Left lobe of liver (tissue), 2 donors: Measurements from ENCODE around the gene BACE2. TPM values are rescaled to one million over a fixed set of nuclear protein-coding genes. Genes with fewer than 3 reads are reported as not detected.
"Not testable (repeated sequence)": the region's sequence is repeated elsewhere in the genome, so short reads cannot be mapped to it uniquely, and the experiment has no call there.

Experiments
- ATAC-seq: fragments of 200-7000 bp; cut with Tn5 transposase; one replicate; pipeline ENCODE4 v1.9.1; 2020; ENCODE audit warnings: mild to moderate bottlenecking, moderate library complexity
- DNase-seq: peaks from one replicate; pipeline ENCODE4 v3.0.0-alpha.2; 2020; ENCODE audit warnings: low spot score
- total RNA-seq: library from RNA; stranded (reverse); gene quantifications from one replicate; pipeline ENCODE4 v1.2.1, GENCODE V29; 2021
- donor health status: DM: no; HTN: no; CAD: no; lungs with moderate emphysema.
- donor health status: DM: no; HTN: yes; CAD: no.

BACE2 gene
- total RNA-seq, 1 donor from 2014 or later: 4.1 TPM

DNA sequence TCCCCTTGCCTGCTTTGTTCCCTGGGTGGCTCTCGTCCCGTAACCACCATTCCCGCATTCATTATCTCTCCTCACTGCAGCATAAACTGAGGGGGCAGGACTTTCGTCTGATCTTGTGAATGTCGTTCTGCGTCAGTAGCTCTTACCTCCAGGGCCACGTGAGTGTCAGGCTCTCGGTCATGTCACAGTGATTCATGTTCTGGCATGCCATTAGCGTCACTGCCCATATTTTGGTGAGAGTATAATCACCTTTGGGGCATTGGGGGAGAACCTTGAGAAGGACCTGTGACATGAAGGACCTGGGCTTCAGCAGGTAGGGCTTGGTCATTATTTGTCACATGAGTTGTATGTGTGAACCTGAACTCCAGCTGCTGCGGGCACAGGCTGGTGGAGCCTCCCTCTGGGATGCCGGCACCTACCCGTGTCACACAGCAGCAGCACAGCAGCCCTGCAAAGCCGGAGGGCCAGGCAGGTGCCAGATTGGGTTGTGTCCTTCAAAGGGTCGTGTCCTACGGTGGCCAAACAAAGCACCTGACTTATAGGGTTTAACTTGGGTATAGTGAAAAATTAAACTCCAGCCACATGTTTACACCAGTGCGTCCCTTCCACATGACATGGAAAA is 68.5 kb downstream of the BACE2 start:
- no peak for DNase-seq

DNA sequence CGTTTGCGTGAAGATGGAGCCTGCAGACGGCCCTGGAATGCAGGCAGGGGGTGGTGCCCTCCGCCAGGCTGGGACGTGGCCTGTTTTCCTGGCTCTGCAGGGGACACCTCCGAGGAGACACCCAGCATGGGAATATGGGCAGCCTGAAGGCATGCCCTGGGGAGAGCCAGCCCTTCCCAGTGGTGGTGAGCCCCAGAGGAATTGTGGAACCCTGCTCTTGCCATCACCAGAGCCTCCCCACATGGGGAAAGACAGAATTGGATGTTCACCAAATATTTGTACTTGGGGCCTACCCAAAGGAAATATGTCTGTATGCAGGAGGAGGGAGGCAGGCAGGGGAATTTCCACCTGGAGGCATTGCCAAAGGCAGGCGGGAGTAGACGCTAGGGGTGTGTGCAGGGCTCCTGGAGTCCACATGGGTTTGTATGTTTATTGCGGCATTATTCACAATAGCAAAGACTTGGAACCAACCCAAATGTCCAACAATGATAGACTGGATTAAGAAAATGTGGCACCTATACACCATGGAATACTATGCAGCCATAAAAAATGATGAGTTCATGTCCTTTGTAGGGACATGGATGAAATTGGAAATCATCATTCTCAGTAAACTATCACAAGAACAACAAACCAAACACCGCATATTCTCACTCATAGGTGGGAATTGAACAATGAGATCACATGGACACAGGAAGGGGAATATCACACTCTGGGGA is 70.3 kb downstream of the BACE2 start:
- ATAC-seq, DNase-seq: not testable (repeated sequence)

More for the DNA sequence above, 68.5 kb downstream of the BACE2 start:
- no peak for ATAC-seq

DNA sequence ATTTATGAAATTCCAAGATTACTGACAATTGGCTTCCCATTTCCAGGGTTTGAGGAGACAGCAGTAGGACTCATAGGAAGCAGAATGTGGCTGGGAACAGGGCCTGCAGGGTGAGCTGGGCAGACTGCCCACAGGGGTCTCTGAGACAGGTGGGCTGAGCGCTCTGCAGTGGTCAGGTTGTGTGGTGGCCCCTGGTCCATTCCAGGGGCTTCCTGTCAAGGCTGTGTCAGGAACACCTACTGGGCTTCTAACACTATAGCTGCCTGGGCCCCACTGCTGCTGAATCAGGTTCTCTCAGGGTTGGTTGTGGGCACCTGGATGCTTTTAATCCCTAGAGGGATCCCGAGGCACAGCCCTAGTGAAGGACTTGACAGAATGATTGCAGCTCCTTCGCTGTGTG is 72.1 kb downstream of the BACE2 start:
- ATAC-seq (no peak), DNase-seq (no peak)

DNA sequence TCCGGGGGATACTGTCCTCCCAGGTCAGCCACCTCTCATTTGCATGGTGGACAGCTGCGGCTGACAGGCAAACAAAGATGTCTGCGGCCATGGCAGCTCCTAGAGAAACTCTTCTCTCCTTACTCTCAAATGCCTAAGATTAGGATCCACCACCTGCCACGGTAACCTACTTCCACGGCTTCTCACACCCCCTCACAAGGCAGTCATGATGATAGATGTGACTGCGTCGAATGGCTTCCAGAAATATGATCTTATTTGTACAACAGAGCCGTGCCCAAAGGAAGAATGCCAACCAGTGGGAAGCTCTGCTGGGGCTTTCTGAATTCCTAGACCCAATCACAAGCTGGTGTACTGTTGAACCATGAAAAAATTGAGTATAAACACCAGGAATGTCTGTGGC is 73.4 kb downstream of the BACE2 start:
- ATAC-seq (no peak), DNase-seq (no peak)

DNA sequence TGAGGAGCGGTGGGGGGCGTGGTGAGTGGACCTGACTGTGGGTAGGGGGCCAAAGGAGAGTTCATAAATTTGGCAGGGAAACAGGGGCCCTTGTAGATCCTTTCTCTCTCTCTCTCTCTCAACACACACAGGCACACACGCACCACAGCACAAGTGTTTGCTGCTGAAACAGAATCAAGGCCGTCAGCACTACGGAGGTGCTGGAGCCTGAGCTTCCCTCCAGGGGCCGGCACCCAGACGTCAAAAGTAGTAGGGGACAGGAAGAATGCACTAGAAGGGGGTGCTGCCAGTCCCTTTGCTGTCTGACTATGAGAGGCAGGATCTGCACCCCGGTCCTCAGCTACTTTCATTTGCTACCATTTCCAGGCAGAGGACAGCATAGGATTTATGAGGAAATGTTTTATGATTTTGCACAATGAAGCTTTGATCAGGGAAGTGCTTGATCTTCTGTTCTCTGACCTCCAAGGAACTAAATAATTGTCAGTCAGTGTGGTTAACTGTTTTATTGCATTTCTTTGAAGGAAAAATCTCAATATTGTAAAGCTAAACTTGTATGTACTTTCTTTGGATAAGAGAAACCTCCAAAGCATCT is 74.4 kb downstream of the BACE2 start:
- DNase-seq (no peak), ATAC-seq (no peak)

DNA sequence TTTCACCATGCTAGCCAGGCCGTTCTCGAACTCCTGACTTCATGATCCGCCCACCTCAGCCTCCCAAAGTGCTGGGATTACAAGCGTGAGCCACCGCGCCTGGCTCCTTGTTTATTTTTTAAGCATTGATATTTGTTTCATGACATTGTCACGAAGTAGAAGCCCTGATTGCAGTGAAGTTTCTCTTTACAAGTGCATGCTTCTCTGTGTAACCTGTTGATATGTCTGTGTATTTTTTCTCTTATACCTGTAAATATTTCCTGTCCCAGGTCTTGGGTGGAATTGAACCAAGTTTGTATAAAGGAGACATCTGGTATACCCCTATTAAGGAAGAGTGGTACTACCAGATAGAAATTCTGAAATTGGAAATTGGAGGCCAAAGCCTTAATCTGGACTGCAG is 75.1 kb downstream of the BACE2 start:
- no peak for ATAC-seq
- DNase-seq: no peak

DNA sequence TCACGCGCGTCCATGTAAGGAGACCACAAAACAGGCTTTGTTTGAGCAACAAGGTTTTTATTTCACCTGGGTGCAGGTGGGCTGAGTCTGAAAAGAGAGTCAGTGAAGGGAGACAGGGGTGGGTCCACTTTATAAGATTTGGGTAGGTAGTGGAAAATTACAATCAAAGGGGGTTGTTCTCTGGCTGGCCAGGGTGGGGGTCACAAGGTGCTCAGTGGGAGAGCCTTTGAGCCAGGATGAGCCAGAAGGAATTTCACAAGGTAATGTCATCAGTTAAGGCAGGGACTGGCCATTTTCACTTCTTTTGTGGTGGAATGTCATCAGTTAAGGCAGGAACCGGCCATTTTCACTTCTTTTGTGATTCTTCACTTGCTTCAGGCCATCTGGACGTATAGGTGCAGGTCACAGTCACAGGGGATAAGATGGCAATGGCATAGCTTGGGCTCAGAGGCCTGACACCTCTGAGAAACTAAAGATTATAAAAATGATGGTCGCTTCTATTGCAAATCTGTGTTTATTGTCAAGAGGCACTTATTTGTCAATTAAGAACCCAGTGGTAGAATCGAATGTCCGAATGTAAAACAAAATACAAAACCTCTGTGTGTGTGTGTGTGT is 76.4 kb downstream of the BACE2 start:
- ATAC-seq, DNase-seq: not testable (repeated sequence)

DNA sequence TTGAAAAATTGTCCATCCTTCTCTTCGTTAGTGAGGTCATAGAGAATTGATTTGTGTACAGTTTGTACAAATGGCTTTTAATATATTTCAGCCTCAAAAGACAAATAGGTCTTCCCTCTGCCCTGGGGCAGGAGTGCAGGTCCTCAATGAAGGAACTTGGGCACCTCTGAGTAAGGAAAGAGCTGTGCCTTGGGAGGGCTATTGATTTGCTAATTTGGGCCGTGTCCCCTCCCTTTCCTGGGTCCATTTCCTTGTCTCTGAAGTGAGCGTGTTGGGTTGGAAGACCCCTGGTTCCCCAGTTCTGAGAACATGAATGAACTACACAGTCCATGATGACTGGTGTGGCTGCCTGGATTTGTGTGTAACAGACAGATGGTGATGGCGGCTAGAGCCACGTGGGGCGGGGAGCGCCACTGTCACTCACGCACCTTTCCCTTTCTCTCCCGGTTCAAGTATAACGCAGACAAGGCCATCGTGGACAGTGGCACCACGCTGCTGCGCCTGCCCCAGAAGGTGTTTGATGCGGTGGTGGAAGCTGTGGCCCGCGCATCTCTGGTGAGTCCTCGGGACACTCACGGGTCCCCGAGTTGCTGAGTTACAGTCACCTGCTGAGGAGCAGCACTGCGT is 77.7 kb downstream of the BACE2 start:
- DNase-seq (no peak), ATAC-seq (no peak)

DNA sequence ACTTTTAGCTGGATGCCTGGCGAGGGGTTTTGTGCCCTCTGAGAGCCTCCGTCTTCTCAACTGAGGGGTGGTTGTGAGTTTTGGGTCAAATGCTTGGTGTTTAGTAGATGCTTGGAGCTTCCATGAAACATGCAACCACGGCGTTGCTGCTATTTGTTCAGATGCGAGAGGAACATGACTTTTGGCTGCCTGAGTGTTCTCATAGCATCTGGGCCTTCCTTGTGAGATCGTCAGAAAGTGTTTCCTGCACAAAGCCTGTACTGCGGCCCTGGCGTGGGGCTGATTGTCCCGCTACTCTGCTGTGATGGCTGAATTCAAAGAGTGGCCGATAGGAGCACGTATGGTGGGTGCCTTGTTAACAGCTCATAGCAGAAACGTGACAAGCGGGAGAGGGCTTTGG is 78.8 kb downstream of the BACE2 start:
- no peak for DNase-seq
- ATAC-seq: no peak

DNA sequence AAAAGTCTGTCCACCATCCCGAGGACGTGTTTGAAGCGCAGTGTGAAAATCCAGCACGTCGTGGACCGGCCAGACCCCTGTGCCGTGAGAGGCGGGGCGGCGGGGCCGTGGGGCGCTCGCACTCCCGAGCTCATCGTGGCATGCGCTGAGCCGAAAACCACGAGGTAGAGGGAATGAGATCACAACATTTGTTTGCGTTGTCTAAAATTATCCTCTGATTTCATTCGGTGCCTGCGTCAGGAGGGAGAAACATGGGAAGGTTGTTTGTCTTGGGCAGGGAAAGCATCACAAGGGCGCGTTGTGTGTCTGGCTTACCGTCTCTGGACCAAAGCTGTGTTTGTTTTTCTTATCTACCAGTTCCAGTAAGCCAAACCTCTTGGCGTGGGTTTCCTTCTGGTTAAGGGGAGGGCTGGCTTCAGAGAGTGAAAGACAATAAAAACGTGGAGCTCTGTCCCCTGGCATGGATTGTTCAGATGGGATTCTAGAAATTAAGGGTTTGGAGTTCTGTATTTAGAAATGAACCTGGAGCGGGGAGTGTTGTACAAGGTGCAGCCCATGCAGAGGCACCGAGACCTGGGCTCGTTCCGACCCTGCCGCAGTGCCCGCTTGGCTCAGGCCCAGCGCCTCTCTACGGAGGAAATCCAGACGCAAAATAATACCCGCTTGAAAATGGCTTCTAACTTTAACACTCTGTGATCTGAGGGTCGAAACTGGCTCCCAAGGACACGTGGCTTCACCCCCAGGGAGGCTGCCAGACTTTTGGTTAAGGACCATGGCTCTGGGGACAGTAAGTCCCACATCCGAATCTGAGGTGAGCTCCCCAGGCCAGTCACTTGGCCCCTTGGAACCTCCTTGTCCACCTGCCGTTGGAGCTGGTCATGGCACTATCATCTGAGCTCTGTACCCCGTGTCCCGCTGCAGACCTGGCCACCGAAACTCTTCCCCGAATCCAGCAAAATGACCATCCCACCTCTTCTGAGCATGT is 79.9 kb downstream of the BACE2 start:
- peak; percentile 55 for ATAC-seq

DNA sequence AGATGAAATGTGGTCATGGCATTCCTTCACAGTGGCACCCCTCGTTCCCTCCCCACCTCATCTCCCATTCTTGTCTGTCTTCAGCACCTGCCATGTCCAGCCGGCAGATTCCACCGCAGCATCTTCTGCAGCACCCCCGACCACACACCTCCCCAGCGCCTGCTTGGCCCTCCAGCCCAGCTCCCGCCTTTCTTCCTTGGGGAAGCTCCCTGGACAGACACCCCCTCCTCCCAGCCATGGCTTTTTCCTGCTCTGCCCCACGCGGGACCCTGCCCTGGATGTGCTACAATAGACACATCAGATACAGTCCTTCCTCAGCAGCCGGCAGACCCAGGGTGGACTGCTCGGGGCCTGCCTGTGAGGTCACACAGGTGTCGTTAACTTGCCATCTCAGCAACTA is 81.5 kb downstream of the BACE2 start:
- no peak for DNase-seq
- no peak for ATAC-seq

More for the DNA sequence above, 79.9 kb downstream of the BACE2 start:
- peak; percentile 53 for DNase-seq

DNA sequence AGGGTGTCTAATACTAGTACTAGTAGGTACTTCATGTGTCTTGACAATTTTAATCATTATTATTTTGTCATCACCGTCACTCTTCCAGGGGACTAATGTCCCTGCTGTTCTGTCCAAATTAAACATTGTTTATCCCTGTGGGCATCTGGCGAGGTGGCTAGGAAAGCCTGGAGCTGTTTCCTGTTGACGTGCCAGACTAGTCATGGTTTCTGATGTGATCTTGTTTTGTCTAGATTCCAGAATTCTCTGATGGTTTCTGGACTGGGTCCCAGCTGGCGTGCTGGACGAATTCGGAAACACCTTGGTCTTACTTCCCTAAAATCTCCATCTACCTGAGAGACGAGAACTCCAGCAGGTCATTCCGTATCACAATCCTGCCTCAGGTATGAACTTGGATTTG is 82.6 kb downstream of the BACE2 start:
- ATAC-seq: peak; percentile 51
- DNase-seq: no peak

DNA sequence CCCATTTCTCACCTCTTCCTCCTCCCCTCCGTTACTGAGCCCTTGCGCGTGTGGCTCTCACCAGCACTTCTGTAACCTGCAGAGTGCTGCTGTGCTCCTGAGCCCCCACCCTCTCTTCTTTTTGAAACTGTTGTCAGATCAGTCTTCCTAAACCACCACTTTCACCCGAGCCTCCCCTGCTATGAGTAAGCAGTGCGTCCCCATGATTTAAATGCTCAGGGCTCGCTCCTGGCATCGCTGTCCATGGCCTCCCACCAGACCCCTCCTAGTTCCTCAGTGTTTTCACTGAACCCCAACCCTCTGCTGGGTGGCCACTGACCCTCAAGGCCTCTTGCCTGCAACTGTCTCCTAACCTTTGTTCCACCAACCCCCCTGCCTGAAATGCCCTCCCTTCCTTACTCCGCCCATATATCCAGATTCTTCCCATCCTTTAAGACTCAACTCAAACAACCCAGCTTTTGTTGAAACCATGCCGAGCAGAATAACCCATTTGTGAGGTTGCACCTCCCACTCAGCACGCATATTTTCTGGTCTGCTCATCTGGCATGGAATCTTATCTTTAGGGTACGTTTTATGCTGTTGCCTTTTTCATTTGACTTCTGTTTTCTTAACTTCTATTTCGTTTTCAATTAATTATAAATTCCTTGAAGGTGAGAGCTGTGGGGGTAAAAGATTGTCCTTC is 84.1 kb downstream of the BACE2 start:
- ATAC-seq (no peak), DNase-seq (no peak)

DNA sequence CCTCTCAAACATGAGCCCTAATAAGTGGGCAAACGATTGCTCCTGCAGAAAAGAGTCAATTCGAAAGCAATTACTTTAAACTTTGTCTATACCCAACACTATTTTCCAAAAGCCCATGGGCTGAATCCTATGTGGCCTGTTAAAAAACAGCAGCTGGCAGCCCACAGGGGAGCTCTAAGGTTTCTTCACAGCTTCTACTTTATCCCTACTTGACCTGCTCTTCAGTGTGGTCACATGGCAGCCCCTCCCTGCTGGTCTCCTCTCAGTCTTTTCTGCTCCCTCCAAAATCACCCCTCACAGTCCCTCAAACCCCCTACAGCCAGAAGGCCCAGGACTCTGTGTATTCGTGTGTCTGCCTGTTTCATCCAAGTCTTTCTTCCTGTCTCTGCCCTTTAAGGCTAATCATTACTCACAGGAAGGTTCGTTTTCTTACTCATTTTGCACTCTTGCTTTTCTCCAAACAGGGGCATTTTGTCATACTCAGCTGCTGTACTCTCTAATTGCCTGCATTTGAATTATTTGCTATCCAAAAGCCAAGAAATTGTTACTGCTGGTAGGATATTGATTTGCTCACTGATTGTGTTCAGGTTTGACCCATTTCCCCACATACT is 86.2 kb downstream of the BACE2 start:
- ATAC-seq: no peak
- DNase-seq: no peak

DNA sequence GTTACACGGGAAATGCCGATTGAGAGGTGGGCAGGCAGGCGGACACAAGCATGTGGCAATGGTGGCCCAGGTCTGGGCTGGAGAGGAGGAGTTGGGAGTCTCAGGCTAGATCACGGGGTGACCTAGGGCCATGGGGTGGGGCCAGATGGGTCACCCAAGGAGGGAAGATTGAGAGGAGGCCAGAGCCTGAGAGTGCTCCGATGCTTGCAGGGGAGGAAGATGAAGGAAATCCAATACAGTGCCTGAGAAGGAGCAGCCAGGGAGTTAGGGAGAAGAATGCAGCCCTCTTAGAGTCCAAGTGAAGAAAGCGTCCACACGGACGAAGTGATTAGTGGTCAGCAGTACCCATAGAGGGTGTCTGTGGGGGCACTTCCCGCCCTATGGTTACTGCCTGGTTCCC is 87.2 kb downstream of the BACE2 start:
- no peak for ATAC-seq
- DNase-seq: no peak

DNA sequence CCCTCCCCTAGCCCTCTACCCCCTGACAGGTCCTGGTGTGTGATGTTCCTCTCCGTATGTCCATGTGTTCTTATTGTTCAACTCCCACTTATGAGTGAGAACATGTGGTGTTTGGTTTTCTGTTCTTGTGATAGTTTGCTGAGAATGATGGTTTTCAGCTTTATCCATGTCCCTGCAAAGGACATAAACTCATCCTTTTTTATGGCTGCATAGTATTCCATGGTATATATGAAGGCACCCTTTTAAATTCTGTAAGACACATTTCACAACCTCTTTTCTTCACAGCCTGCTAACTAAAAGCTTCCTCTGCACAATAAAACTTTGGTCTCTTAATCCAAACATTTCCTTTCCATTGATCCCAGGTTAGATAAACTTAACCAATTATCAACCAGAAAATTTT is 88.3 kb downstream of the BACE2 start:
- not testable (repeated sequence) for ATAC-seq, DNase-seq

DNA sequence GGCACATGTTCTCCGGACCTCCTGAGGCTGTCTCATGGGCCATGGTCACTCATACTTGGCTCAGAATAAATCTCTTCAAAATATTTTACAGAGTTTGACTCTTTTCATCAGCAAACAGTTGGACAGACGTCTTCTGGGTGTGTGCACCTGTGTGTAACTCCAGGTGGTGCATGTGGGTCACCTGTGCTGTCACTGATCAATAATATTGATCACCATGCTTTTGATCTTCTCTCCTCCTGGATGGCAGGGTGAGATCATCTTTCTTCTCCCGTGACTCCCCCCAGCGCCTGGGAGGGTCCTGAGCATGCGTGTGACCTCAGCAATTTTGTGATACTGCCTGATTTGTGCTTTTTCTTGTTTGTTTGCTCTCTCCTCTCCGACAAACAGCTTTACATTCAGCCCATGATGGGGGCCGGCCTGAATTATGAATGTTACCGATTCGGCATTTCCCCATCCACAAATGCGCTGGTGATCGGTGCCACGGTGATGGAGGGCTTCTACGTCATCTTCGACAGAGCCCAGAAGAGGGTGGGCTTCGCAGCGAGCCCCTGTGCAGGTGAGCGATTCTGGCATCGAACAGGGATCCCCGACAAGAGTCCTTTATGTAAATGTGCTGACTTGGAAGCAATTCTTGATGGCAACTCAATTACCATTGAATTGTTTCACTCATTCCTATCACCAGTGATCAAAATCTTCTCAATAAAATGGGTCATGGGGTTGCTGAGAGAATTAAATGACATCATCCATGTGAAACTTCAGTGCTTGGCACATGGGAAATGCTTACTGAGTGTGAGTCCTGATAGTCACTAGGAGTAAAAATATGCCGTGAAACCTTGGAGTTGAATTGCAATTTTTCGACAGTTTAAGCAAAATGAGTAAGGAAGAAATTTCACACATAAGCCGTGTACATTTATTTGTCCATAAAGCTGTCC is 89.1 kb downstream of the BACE2 start:
- ATAC-seq (no peak), DNase-seq (no peak)

DNA sequence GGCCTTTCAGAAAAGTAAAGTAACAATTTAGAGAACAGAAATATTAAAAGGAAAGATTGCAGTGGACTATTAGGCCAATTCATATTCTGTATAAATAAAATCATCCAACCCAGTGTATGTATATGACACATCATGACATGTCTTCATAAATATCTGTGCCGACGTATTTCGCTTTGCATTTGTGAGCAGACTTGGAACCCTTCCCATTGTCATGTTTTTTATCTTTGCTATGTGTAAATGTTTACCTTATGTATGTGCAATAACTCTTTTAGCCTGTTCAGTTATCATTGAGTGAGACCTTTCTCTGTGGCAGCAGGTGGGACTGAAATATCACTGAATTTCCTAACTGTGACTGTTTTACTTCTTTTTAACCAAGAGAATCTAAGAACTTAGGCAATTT is 90.7 kb downstream of the BACE2 start:
- no peak for DNase-seq
- no peak for ATAC-seq
